NCI-H1048 (cell line): Measurements from ENCODE around the gene CYP27B1.
"Not testable (repeated sequence)": the region's sequence is repeated elsewhere in the genome, so short reads cannot be mapped to it uniquely, and the experiment has no call there.

ENCODE experiments used
- DNase-seq: peaks from one replicate; lab custom pipeline; 2025; lab: John Stamatoyannopoulos, UW

Gene CYP27B1

DNA sequence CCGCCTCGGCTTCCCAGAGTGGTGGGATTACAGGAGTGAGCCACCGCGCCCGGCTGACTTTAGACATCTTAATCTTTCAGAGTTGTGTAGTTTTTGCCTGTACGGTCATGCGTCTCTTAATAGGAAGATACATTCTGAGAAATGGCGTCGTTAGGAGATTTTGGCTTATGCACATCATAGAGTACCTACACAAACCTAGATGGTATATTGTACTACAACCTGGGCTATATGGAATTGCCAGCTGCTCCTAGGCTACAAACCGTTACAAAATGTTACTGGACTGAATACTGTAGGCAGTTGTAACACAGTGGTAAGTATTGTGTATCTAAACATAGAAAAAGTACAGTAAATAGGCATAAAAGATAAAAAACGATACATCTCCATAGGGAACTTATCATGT is 17.0 kb upstream of the CYP27B1 start:
- DNase-seq, result no peak

GRCh38 chr12:57783466-57783801 is 16.6 kb upstream of the CYP27B1 start:
- DNase-seq, result no peak

GRCh38 chr12:57782608-57783465 is 16.0 kb upstream of the CYP27B1 start, which contains the start of gene TSFM:
TSS of gene TSFM (plus strand) at chr12:57782787. CDS start at chr12:57782802, 15 bp downstream.
- DNase-seq, result peak; percentile 77

DNA sequence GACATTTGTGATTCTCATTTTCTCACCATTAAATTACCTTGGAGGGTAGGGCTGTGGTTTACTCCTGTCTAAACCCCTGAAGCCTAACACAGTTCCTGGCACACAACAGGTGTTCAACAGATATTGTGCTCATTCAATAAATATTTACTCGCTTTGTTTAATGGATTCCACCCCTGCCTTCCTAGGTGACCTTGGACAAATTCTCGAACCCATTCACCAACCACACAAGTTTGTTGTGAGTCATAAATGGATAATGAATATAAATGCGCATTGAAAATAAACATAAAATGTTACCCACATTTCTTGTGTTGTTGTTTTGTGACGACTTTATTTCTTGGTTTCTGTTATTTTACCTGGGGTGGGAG is 15.3 kb upstream of the CYP27B1 start:
- DNase-seq, result no peak

- no peak for DNase-seq
These were observed 14.9 kb upstream of the CYP27B1 start for GRCh38 chr12:57781801-57782200.

DNA sequence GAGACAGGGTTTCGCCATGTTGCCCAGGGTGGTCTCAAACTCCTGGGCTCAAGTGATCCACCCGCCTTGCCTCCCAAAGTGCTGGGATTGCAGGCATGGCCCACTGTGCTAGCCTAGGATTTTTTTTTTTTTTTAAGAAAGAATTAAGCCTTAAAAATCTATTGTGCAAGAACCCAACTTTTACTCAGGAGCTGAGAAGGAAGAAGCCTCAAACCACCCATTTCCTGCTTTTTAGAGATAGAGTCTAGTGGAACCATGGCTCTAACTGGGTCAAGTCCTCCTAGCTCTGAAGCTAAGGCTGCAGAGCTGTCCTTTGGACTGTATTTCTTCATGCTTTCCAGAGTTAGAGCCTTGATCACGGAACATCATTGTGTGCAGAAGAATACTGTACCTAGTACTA is 14.4 kb upstream of the CYP27B1 start:
- no peak for DNase-seq

- DNase-seq, result no peak
These were observed 13.5 kb upstream of the CYP27B1 start for GRCh38 chr12:57780284-57780897.

GRCh38 chr12:57779736-57780135 is 12.9 kb upstream of the CYP27B1 start:
- no peak for DNase-seq

- no peak for DNase-seq
These were observed 11.0 kb upstream of the CYP27B1 start for GRCh38 chr12:57777911-57778310.

DNA sequence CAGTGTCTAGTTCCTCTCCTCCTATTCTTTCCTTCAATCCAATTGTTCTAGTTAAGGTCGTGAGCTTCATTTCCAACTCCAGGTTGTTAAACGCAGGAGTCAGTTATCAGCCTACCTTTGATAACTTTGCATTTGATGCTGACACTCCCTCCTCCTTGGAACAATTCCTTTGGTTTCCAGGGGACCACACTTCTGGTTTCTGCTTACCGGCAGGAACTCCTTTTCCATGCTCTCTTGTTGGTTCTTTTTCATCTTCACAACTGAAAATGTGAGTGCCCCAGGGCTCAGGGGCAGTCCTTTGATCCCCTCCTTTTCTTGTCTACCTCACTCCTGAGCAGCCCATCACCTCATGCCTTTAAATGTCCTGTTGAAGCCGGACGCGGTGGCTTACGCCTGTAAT is 10.5 kb upstream of the CYP27B1 start:
- DNase-seq, result no peak

DNA sequence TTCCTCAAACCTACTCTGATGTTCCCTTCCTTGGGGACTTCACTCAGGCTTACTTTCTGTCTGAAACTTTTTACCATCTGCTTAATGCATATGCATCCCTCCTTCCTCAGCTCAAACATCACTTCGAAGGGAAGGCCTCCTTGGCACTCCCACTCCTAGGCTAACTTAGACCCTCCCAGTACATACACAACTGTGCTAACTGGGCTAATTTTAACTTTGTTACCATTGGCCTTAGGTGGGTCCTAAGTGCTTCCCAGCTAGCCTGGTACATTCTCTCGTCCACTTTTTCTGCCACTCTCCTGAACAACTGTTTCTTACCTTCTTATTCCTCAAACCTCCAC is 9.3 kb upstream of the CYP27B1 start:
- no peak for DNase-seq

DNA sequence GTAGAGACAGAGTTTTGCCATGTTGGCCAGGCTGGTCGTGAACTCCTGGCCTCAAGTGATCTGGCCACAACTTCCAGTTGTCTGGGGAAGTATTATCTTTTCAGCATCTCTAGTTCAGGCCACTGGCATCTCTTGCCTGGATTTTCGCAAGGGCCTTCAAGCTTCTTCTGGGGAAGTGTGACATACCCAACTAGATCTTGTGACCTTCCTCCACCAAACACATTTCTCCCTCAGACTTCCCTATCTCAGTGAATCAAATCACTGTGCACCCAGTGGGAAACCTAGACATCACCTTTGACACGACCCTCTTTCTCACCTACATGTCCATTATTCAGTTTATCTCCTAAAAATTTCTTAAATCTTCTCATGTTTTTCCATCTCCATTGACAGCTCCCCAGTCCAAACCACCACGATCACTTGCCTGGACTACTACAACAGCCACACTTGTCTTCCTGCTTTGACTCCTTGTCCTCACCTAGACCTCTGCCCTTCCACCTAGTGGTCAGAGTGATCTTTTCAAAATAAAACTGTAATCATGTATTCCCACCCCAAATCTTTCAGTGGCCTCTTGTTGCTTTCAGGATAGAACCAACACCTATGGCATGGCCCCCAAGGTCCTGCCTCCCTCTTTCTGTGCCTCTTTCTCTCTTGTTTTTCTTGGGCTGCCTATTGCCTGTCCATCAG is 8.8 kb upstream of the CYP27B1 start:
- no peak for DNase-seq

- no peak for DNase-seq
These were observed 8.2 kb upstream of the CYP27B1 start for GRCh38 chr12:57775044-57775443.

GRCh38 chr12:57774634-57775033 is 7.8 kb upstream of the CYP27B1 start:
- not testable (repeated sequence) for DNase-seq

GRCh38 chr12:57772429-57773322 is 5.8 kb upstream of the CYP27B1 start, which contains the start of gene EEF1AKMT3:
TSS of gene EEF1AKMT3 (plus strand) at chr12:57772614. CDS start at chr12:57772725, 111 bp downstream.
- DNase-seq, result peak; percentile 19

DNA sequence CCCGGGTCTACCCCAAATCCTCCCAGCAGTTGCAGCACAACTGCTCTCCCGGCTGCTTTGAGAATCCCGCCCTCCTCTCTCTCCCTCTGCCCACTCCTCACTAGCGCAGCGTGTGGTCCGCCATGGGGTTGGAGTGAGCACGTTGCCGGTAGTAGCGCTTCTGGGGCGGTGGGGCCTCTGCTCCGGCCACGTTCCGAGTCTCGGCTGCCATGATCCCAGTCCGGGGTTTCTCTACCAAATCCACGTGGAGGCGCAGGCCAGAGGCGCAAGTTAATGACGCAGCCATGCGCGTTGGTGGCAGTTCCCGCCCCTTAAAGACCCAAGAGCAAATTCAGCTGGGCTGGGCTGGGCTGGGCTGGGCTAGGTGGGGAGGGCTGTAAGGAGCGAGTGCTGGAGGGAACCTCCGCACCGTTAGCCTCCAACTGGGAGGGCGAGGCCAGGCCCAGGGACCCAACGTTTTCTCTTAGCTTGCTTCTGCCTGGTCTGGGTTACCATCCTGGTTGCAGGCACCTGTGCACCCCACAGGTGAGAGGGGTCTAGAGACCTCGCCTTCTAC is 5.1 kb upstream of the CYP27B1 start, which contains the start of gene METTL1:
Gene METTL1 (minus strand): TSS at position 233 of the 556 bp plus-strand sequence. CDS start 22 bp downstream, at position 211.
- DNase-seq, result peak; percentile 92

DNA sequence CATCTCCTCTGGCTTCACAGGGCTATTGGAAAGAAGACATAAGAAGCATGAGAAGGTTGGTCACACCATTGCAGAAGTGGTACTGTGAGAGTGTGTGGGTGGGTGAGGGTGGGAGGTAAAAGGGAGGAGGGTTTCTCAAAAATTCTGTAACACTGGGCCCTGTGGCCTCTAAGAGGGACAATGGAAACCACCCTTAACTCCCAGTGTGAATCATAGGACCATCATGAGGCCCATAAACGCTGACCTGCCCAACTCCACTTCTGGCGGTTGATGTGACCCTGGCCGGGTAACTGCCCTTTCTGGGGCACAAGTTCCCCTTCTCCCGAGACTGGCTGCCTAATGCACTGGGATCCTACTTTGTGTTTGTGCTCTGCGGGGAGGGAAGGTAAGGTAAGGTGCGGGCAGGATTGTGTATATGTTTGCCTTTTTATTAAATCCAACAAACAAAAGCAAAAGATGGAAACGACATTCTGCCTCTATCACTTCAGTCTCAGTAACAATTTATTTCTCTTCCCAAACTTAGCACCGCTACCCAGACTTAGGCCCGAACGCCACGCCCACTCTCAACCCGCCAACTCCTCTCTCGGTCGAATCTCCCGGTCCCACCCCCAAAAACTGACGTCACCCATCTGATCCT is 4.5 kb upstream of the CYP27B1 start:
- peak; percentile 71 for DNase-seq

GRCh38 chr12:57770734-57771133 is 3.9 kb upstream of the CYP27B1 start:
- no peak for DNase-seq

DNA sequence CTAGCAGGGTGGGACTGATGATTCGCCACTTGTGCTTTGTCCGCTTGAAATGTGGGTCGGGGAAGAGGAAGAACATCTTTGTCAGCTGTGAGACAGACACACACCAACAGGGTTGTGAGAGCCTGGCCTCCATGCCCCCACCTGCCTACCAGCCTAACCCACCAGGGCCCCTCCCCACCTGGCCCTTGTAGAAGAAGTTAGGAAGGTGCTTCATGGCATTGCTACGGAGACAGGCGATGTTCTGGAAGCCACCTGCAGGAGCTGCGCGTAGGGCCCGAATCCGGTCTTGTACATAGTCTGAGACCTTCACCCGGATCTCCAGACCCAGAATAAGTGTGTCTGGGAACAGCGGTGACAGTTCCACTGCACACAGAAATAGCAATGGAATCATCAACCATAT is 2.7 kb upstream of the CYP27B1 start:
- no peak for DNase-seq

GRCh38 chr12:57767876-57768275 is 998 bp upstream of the CYP27B1 start:
- no peak for DNase-seq

DNA sequence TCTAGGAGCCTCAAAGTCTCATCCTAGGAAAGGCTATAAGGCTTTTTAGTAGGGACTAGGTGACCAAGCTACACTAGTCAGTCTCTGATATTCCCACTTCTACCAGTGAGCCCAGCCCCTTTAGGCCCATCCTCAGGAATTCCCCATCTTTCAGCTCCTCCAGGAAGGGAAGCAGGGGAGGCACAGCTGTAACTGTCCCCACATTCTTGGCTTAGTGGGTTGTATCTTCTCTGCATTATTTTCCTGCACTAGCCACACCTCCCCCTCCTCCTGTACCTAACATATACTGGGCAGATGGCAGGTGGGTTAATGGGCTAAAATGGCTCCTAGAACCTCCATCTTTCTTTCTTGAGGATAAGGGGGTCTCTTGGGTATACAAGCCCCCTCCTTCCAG is 424 bp upstream of the CYP27B1 start:
- no peak for DNase-seq
